ENCODE measurements around the gene MTA1.
A peak's percentile ranks its signal among the peaks of the same experiment; 100 is the strongest.

MTA1 gene

GRCh38 chr14:105474483-105475268 is 55.0 kb downstream of the MTA1 start, which contains the start of gene CRIP2:
Gene CRIP2 (plus strand): TSS chr14:105474821. CDS start chr14:105474863, 42 bp downstream.
- no peak for DNase-seq (ENCODE audit: low read depth in 3 of 3, low spot score in 1 of 3)

GRCh38 chr14:105475269-105476096 is 55.9 kb downstream of the MTA1 start:
- no peak for DNase-seq (ENCODE audit: low read depth in 3 of 3, low spot score in 1 of 3)

DNA sequence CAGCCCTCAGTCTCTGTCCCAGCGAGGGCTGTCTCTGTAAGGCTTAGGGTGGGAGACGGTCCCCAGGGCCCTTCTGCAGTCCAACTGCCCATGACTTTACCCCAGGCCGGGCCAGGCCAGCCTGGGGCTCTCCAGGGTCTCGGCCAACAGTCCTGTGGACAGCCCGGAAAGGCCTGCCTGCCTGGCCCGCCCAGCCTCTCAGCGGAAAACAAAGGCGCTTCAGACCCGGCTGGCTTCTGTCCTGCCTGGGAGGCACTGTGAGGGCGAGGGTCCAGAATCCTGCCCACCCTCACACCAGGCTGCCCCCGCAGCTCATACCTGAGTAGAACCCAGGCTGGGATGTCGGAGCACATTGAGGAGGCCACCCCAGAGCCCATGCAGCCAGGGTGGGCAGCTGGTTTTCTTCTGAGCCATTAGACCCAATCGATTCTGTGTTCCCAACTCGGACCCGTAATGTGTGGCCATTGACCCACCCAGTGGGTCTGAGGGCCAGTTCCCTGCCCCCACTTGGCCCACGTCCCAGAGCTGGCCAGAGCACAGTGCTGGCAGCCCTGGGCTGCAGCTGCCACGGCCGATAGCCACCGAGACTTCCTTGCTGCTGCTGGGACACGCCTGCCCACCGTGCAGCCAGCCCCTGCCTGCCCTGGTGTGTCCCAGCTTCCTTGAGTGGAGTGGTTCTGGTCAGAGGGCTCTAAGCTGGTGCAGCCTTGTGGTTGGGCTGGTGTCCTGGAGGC is 56.6 kb downstream of the MTA1 start:
- DNase-seq (ENCODE audit: low read depth in 3 of 3, low spot score in 1 of 3), result no peak

GRCh38 chr14:105476831-105477659 is 57.4 kb downstream of the MTA1 start:
- DNase-seq (ENCODE audit: low read depth in 3 of 3, low spot score in 1 of 3), result no peak

GRCh38 chr14:105477660-105478397 is 58.2 kb downstream of the MTA1 start:
- no peak for DNase-seq (ENCODE audit: low read depth in 3 of 3, low spot score in 1 of 3)

GRCh38 chr14:105478398-105479251 is 59.0 kb downstream of the MTA1 start:
- DNase-seq (ENCODE audit: low read depth in 3 of 3, low spot score in 1 of 3), result no peak

DNA sequence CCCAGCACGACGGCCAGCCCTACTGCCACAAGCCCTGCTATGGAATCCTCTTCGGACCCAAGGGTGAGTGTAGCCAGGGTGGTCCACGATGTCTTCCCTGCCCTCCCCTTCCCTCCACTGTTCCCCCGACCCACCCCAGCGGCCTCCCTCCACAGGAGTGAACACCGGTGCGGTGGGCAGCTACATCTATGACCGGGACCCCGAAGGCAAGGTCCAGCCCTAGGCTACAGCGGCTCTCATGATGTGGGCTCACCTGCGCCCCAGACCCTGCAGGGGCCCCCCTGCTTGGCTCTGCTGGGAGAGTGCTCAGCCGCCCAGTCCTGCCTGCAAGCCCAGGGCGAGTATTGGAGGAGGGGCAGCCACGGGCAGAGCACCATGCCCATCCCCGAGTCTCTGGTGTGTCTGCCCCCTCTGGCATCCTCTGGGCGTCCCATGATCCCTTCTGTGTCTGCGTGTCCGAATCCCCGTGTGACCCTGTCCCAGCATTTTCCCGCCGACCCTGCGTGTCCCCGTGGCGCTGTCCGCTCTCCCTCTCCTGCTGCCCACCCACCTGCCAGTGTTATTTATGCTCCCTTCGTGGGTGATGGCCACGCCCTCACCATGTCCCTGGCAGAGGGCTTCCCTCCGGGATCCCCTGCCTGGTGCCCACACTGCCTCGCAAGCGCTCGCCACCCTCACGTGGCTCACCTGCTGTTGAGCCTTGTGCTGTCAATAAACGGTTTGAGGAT is 60.0 kb downstream of the MTA1 start:
- DNase-seq (ENCODE audit: low read depth in 3 of 3, low spot score in 1 of 3), result no peak

DNA sequence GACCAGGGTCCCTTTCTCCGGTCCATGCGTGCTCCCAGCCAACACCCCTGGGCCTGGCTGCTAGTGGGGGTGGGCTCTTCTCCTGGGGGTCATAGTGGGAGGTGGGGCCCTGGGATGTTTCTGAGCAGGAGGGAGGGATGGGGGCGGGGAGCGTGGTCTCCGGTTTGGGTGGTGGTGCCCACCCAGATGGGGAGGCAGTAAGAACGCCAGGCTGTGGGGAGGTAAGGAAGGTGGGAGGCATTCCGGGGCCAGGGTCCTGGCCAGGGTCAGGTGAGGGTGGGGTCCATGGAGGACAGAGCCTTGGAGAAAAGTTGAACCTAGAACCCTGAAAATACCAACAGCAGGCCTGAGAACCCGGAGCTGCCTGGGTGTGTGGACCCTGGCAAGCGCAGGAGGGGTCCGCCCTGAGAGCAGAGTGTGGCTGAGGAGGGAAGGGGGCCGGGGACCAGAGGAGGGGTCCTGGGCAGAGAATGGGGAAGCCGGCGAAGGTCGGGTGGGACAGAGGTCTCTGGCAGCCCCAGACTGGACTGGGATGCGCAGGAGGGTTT is 60.6 kb downstream of the MTA1 start:
- no peak for DNase-seq (ENCODE audit: low read depth in 3 of 3, low spot score in 1 of 3)

DNA sequence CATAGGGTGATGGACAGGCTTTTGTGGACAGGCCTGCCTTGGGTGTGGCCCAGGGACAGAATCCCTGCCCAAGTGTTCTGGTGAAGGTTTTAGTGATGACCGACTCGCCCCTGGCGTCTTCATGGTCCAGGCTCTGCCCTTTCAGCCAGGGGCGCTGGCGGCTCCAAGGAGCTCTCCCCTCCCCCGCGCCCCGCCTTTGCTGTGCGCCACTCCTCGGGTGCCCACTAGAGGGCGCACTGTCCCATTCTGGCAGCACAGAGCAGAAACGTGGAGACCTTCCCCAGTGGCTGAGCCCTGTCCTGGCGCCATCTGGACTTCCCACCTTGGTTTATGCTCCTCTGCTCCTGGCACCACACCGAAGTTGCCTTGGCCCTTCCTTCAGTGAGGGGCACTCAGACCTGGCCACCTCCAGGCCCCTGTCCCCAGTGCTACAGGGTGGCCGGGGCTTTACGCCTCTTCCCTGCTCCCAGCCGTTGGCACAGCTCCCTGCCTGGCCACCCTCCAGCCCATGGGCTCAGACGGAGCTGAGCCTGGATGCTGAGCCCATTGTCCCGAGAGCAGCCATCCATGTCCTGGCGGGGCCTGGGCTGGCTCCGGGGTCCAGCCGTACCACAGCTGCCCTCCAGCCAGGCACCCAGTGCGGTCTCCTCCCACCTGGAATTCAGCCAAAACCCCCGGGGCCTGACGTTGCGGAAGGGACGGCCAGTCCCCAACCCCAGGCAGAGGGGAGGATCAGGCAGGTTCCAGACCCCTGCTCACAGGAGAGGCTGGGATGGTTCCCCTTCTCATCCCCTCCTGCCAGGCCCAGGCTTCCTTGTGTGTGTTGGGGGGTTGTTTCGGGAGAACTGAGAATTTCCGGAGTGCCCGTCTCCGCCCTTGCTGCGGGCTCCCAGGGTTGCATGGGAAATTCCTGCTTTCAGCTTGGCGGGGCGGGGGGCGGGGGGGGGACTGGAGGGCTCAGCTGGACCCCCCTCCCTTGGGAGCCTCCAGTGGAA is 61.5 kb downstream of the MTA1 start:
- peak; percentile 76 to 88 (median 81) for DNase-seq (ENCODE audit: low read depth in 3 of 3, low spot score in 1 of 3)

- DNase-seq (ENCODE audit: low read depth in 3 of 3, low spot score in 1 of 3), result peak; percentile 70 to 97 (median 89)
Measured at GRCh38 chr14:105481886-105482457, 62.3 kb downstream of the MTA1 start.

GRCh38 chr14:105482486-105483110 is 63.0 kb downstream of the MTA1 start:
- no peak for DNase-seq (ENCODE audit: low read depth in 3 of 3, low spot score in 1 of 3)

DNA sequence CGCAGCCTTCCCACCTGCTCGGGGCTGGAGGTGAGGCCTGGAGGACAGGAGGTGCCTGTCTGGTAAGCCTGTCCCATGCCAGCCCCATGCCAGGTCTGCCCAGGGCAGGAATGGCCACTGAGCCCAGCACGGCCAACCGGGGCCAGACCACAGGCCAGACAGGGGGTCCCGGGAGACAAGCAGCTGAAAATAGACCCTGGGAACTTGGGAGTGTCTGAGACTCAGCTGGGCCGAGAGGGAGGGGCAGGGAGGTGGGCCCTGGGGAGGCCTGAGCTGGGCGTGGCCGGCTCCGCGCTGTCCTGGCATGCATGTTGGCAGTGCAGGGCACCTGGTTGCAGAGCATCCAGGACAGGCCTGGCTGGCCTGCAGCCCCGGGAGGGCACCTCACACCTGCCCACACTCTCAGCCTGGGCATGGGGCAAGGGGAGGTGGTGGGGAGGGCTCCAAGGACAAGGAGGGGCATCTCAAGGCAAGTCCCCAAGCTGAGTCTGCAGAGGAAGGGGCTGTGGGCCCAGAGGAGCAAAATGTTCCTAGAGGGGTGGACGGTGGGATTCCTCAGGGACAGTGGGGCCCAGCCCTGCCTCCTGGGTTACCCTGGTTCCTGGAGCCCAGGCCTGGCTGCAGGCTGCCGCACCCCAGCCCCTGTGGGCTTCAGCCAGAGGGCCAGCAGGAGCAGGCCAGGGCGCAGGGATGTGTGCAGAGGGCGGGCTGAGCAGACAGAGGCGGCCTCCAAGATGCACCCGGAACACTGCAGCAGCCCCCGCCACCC is 63.9 kb downstream of the MTA1 start:
- no peak for DNase-seq (ENCODE audit: low read depth in 3 of 3, low spot score in 1 of 3)

DNA sequence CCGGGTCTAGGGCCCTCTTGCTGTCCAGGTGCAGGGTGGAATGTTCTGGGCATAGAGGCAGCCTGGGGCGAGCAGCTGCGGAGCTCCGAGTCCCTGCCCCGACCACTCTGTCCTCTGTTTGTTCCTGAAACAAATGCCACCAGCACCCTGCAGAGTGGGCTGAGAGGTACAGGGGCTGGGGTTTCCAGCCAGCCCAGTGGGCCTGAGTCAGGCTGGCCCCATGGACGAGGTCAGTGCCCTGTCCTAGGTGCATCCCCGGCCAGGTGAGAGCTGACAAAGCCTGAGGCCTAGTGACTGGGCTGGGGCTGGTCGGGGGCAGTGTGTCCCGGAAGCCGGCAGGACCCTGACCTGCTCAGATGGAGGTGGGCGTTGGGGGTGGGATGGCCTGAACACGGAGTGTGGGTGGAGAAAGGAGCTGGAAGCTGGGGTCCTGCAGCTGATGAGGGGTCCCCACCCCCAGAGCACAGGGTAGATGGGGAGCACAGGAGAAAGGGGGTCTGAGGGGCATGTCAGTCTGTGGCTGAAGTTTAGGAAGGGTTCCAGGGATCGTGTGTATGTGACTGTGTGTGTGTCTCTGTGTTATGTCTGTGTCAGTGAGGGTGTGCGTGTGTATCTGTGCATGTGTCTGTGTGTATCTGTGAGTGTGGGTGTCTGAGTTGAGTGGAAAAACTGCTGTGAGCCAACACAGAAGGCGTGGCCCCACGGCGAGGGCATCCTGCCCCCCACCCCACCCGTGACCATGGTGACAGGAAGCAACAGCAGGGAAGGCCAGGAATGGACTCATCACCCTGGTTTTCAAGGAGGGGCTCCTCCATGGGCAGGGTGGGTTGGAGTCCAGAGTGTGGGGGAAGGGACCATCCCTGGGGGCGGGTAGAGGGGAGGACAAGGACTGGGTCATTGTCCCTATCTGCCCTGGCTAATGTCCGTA is 64.7 kb downstream of the MTA1 start:
- peak in 1 of 3 donors; percentile 37 for DNase-seq (ENCODE audit: low read depth in 3 of 3, low spot score in 1 of 3)

GRCh38 chr14:105484997-105485393 is 65.4 kb downstream of the MTA1 start:
- no peak for DNase-seq (ENCODE audit: low read depth in 3 of 3, low spot score in 1 of 3)
